CD4-positive, alpha-beta T cell treated with Interleukin-17A for 4 hours (primary cell): Measurements from ENCODE around the gene EML6.

Experiments
- DNase-seq: peaks from one replicate; pipeline ENCODE4 v3.0.0-alpha.2; 2020; ENCODE audit warnings: mixed read lengths

Gene EML6

GRCh38 chr2:54918647-54919280 is 195.3 kb downstream of the EML6 start:
- no peak for DNase-seq

GRCh38 chr2:54920660-54921059 is 197.2 kb downstream of the EML6 start:
- DNase-seq: no peak

- no peak for DNase-seq
Measured at GRCh38 chr2:54924121-54924520, 200.7 kb downstream of the EML6 start.

GRCh38 chr2:54925022-54925421 is 201.6 kb downstream of the EML6 start:
- no peak for DNase-seq

- DNase-seq: no peak
Measured at GRCh38 chr2:54927085-54927750, 203.8 kb downstream of the EML6 start.

- no peak for DNase-seq
Measured at GRCh38 chr2:54927751-54928615, 204.5 kb downstream of the EML6 start.

- no peak for DNase-seq
Measured at GRCh38 chr2:54928719-54929118, 205.3 kb downstream of the EML6 start.

- DNase-seq: no peak
Measured at GRCh38 chr2:54931473-54931872, 208.0 kb downstream of the EML6 start.

GRCh38 chr2:54935389-54935788 is 211.9 kb downstream of the EML6 start:
- DNase-seq: no peak

- DNase-seq: no peak
Measured at GRCh38 chr2:54936766-54937165, 213.3 kb downstream of the EML6 start.

- DNase-seq: no peak
Measured at GRCh38 chr2:54939446-54940118, 216.1 kb downstream of the EML6 start.

GRCh38 chr2:54940723-54941122 is 217.3 kb downstream of the EML6 start:
- no peak for DNase-seq

- no peak for DNase-seq
Measured at GRCh38 chr2:54941248-54941984, 218.0 kb downstream of the EML6 start.

GRCh38 chr2:54942373-54942772 is 218.9 kb downstream of the EML6 start:
- peak; percentile 19 for DNase-seq

- DNase-seq: no peak
Measured at GRCh38 chr2:54944724-54945326, 221.4 kb downstream of the EML6 start.

- no peak for DNase-seq
Measured at GRCh38 chr2:54945391-54946219, 222.1 kb downstream of the EML6 start.

- DNase-seq: no peak
Measured at GRCh38 chr2:54946220-54946805, 222.9 kb downstream of the EML6 start.

- DNase-seq: no peak
Measured at GRCh38 chr2:54947136-54947535, 223.7 kb downstream of the EML6 start.

GRCh38 chr2:54947646-54948045 is 224.2 kb downstream of the EML6 start:
- no peak for DNase-seq

GRCh38 chr2:54948120-54948519 is 224.7 kb downstream of the EML6 start:
- no peak for DNase-seq

GRCh38 chr2:54949431-54949830 is 226.0 kb downstream of the EML6 start:
- DNase-seq: no peak
